Ovary (tissue), 3 donors: Measurements from ENCODE around the gene TMEM109.

Source experiments
- CTCF ChIP-seq, 3 donors: fragments of 450-650 bp in 2 of 3; fragments of 200-600 bp in 1 of 3; IDR thresholded peaks; one replicate each; pipeline versions ENCODE4 v1.5.1 to v1.8.0; 2016 to 2022; ENCODE audit warnings: antibody characterized with exemption in 3 of 3, mild to moderate bottlenecking in 1 of 3
- POLR2A ChIP-seq: fragments of 450-650 bp; IDR thresholded peaks from one replicate; pipeline ENCODE4 v1.6.1; 2017; ENCODE audit warnings: antibody characterized with exemption, mild to moderate bottlenecking, moderate library complexity
- donor health status: DM: no; HTN: no; CAD: no.

- TF ChIP-seq CTCF (IDR thresholded peaks at IDR 0.05): no peak
- no peak for TF ChIP-seq POLR2A
These were observed 9.4 kb downstream of the TMEM109 start for GRCh38 chr11:60923326-60923725.
